CD4-positive, alpha-beta T cell treated with Interferon alpha-2 for 1 hour (primary cell): ENCODE data around the gene DDX59.

Experiments
- DNase-seq, 2 donors: peaks; one replicate each; pipeline ENCODE4 v3.0.0-alpha.2; 2020 to 2022

The DDX59 gene

GRCh38 chr1:200628223-200628881, 41.4 kb downstream of the DDX59 start:
- DNase-seq, result peak; percentile 71 to 75

- DNase-seq, result peak in 1 of 2 donors; percentile 30
Observed at GRCh38 chr1:200627575-200628222, 42.0 kb downstream of the DDX59 start.

- no peak for DNase-seq
Observed at GRCh38 chr1:200626853-200627534, 42.7 kb downstream of the DDX59 start.

- DNase-seq, result peak in 1 of 2 donors; percentile 29
Observed at GRCh38 chr1:200625381-200625824, 44.3 kb downstream of the DDX59 start.

GRCh38 chr1:200624679-200625335, 44.9 kb downstream of the DDX59 start:
- no peak for DNase-seq

GRCh38 chr1:200620273-200621131, 49.2 kb downstream of the DDX59 start, which contains the start of gene KIF14:
Gene KIF14 (minus strand): TSS chr1:200620751. CDS start chr1:200618723, 2,028 bp downstream.
- peak; percentile 93 to 94 for DNase-seq

- no peak for DNase-seq
Observed at GRCh38 chr1:200619894-200620272, 49.8 kb downstream of the DDX59 start.

GRCh38 chr1:200610846-200611245, 58.9 kb downstream of the DDX59 start:
- DNase-seq, result no peak

GRCh38 chr1:200602632-200603031, 67.1 kb downstream of the DDX59 start:
- no peak for DNase-seq
